ENCODE results near the gene DNAH3. TPM values are rescaled to one million over a fixed set of nuclear protein-coding genes. Genes with fewer than 3 reads are reported as not detected.

The DNAH3 gene
- total RNA-seq, 1 experiment from 2014 or later: 0.24 TPM

GRCh38 chr16:21101631-21102420 lies 48.8 kb downstream of the DNAH3 start:
- WGBS (ENCODE audit: extremely low coverage, insufficient read length, low lambda C conversion rate): no CpG with 5 or more reads among the region's 8 CpGs
- H3K27ac Mint-ChIP-seq: no peak overlapping the region
- no peak overlapping the region for H3K23ac ChIP-seq (ENCODE audit: insufficient read length, low read depth, low read length)
- no peak overlapping the region for H3K18ac ChIP-seq (ENCODE audit: insufficient read length, low read depth, low read length)
- H3K23me2 ChIP-seq (ENCODE audit: insufficient read length, low read depth, low read length, poor library complexity, severe bottlenecking): no peaks in the 10 kb centered on the region
- no peak overlapping the region for H3K4ac ChIP-seq (ENCODE audit: low read depth, low read length)
- H3K27me3 ChIP-seq (ENCODE audit: insufficient read depth, low read length): no peaks in the 10 kb centered on the region
- H3K4me1 Mint-ChIP-seq: peaks cover 17 to 23% of the 10 kb centered on the region in 2 experiments
- no peak overlapping the region for H2AK5ac ChIP-seq (ENCODE audit: insufficient read length, low read length)
- no peaks in the 10 kb centered on the region for H3K79me1 ChIP-seq (ENCODE audit: insufficient read depth, low read depth, low read length, poor library complexity, severe bottlenecking)
- peaks cover 9% of the 10 kb centered on the region; the same call in 1 of the 2 replicates for H3K4me1 ChIP-seq (ENCODE audit: insufficient read depth, low read length)
- no peak overlapping the region for H3K14ac ChIP-seq (ENCODE audit: insufficient read depth, low read length)
- H4K91ac ChIP-seq (ENCODE audit: insufficient read length, low read depth, low read length): no peak overlapping the region
- DNase-seq: peak; percentile 47
- H2AFZ ChIP-seq (ENCODE audit: low read length): no peak overlapping the region
- no peak overlapping the region for H3K9ac ChIP-seq (ENCODE audit: extremely low read depth, insufficient read length, low read length)
- H3K27me3 Mint-ChIP-seq (ENCODE audit: low read depth): no peaks in the 10 kb centered on the region; the same call in none of the 2 replicates
- H2BK20ac ChIP-seq (ENCODE audit: low read depth, low read length, poor library complexity, severe bottlenecking): no peak overlapping the region
- H3K9me3 Mint-ChIP-seq: no peaks in the 10 kb centered on the region
- H3K27ac ChIP-seq (ENCODE audit: insufficient read length, low read depth, low read length): no peak overlapping the region
- H2BK5ac ChIP-seq (ENCODE audit: insufficient read length, low read length): no peak overlapping the region
- no peak overlapping the region for H2BK120ac ChIP-seq (ENCODE audit: low read depth, low read length, poor library complexity, severe bottlenecking)
- no peak overlapping the region for H3K4me2 ChIP-seq (ENCODE audit: insufficient read depth, insufficient read length, low read length)
- no peak overlapping the region for H4K8ac ChIP-seq (replicated peaks; ENCODE audit: insufficient read length, low read depth, low read length)
- H3K79me2 ChIP-seq (ENCODE audit: insufficient read depth, low read length): no peaks in the 10 kb centered on the region
- TF ChIP-seq CTCF (conservative IDR thresholded peaks at IDR 0.05): peak; percentile 54
- H3K56ac ChIP-seq (ENCODE audit: insufficient read length, low read depth, low read length): no peak overlapping the region
- no peak overlapping the region for H4K5ac ChIP-seq (ENCODE audit: insufficient read length, low read depth, low read length)
- no peak overlapping the region for H3K4me3 Mint-ChIP-seq
- no peaks in the 10 kb centered on the region for H4K20me1 ChIP-seq (ENCODE audit: control insufficient read depth, insufficient read depth, insufficient read length)
- no peaks in the 10 kb centered on the region for H3K36me3 Mint-ChIP-seq (ENCODE audit: insufficient read depth in 1 of 3, low read depth in 3 of 3)
- no peaks in the 10 kb centered on the region for H3K9me3 ChIP-seq (ENCODE audit: control insufficient read depth, low read depth, low read length)
- no peak overlapping the region for H2BK15ac ChIP-seq (ENCODE audit: low read depth, low read length)
- no peak overlapping the region for H2BK12ac ChIP-seq (ENCODE audit: insufficient read length, low read depth, low read length)
- no peak overlapping the region for H3T11ph ChIP-seq (ENCODE audit: low read length)

All from H9 (cell line).